HepG2 (cell line): Measurements from ENCODE around the gene CFAP100. TPM values are rescaled to one million over a fixed set of nuclear protein-coding genes. Genes with fewer than 3 reads are reported as not detected.

Experiments used
- ATAC-seq: fragments of 200-7000 bp; cut with Tn5 transposase; 3 replicates; pipeline ENCODE4 v1.9.1; 2020; ENCODE audit warnings: mild to moderate bottlenecking, moderate library complexity
- BruUV-seq: library from RNA; stranded (reverse); fragments of 400-500 nt; replicated peaks from 2 replicates; lab custom pipeline; 2021; lab: Mats Ljungman, UMichigan
- CTCF ChIA-PET: fragments of 300-600 bp; formaldehyde crosslinking; extraction: SDS; loops from one replicate; lab custom pipeline; 2021; ENCODE audit warnings: low total read pairs, inconsistent platforms, low intra/inter-chr PET ratio; lab: Yijun Ruan, JAX
- POLR2A ChIA-PET: fragments of 350-600 bp; sonication (Branson Sonifier 250); formaldehyde crosslinking; loops from one replicate; lab custom pipeline; 2020; ENCODE audit warnings: antibody characterized with exemption, inconsistent platforms; lab: Yijun Ruan, JAX
- DNase-seq: peaks from one replicate; pipeline ENCODE4 v3.0.0-alpha.2; 2015; ENCODE audit warnings: low spot score
- FAIRE-seq: peaks from 3 replicates; lab custom pipeline; 2011; peaks lifted over from hg19 to GRCh38; lab: Jason Lieb, UNC
- H2AFZ ChIP-seq: one replicate; pipeline ENCODE4 v1.6.1; 2011; ENCODE audit warnings: low read length, inconsistent platforms
- H3K27ac ChIP-seq: fragments of 300-600 bp; 3 replicates; pipeline ENCODE4 v1.8.0; 2011; ENCODE audit warnings: mixed run types, mild to moderate bottlenecking, mixed read lengths, low read length, inconsistent platforms; ENCODE audit not compliant: insufficient read depth; ENCODE audit errors: extremely low read length
- H3K27me3 ChIP-seq, 2 experiments: fragments of 200-600 bp in 1 of 2; 2 replicates in 1 of 2; 3 replicates in 1 of 2; pipeline versions ENCODE4 v1.6.0 to v1.8.0; 2011; ENCODE audit warnings: low read length in 2 of 2, mild to moderate bottlenecking in 2 of 2, moderate library complexity in 2 of 2, inconsistent platforms in 1 of 2; ENCODE audit not compliant: insufficient read depth in 2 of 2, control insufficient read depth in 1 of 2
- H3K36me3 ChIP-seq, 2 experiments: fragments of 200-600 bp in 1 of 2; replicated peaks in 1 of 2; 2 replicates in 1 of 2; 3 replicates in 1 of 2; pipeline versions ENCODE4 v1.5.1 to v1.8.0; 2011; ENCODE audit warnings: low read length in 2 of 2, inconsistent platforms in 1 of 2; ENCODE audit not compliant: insufficient read depth in 2 of 2, control insufficient read depth in 1 of 2
- H3K4me1 ChIP-seq: 2 replicates; pipeline ENCODE4 v1.5.1; 2012; ENCODE audit warnings: low read length, inconsistent platforms; ENCODE audit not compliant: insufficient read depth
- H3K4me2 ChIP-seq: 2 replicates; pipeline ENCODE4 v1.6.0; 2011; ENCODE audit warnings: low read depth, low read length, inconsistent platforms
- H3K4me3 ChIP-seq, 3 experiments: fragments of 200-600 bp in 1 of 3; sonication (generic), shearing (Covaris generic) in 1 of 3; replicated peaks in 1 of 3; 2 replicates each; pipeline ENCODE4 v1.5.1; 2011 to 2016; ENCODE audit warnings: low read length in 3 of 3, inconsistent platforms in 2 of 3, low read depth in 2 of 3, mild to moderate bottlenecking in 2 of 3, control low read depth in 1 of 3, mixed read lengths in 1 of 3; ENCODE audit not compliant: insufficient read depth in 1 of 3
- H3K79me2 ChIP-seq: one replicate; pipeline ENCODE4 v1.6.1; 2011; ENCODE audit warnings: low read length, inconsistent platforms; ENCODE audit not compliant: insufficient read depth
- H3K9ac ChIP-seq: 2 replicates; pipeline ENCODE4 v1.6.0; 2011; ENCODE audit warnings: mild to moderate bottlenecking, low read depth, low read length, inconsistent platforms; ENCODE audit not compliant: insufficient read depth
- H3K9me3 ChIP-seq: 2 replicates; pipeline ENCODE4 v1.5.1; 2012; ENCODE audit warnings: mild to moderate bottlenecking, low read length
- H4K20me1 ChIP-seq: 2 replicates; pipeline ENCODE4 v1.6.0; 2011; ENCODE audit warnings: inconsistent platforms, mild to moderate bottlenecking, low read length, moderate library complexity; ENCODE audit not compliant: insufficient read depth
- CHCHD3 ChIP-seq: sonication (generic); formaldehyde crosslinking; IDR thresholded peaks from 2 replicates; pipeline ENCODE4 v1.8.0; 2022; ENCODE audit warnings: mild to moderate bottlenecking, missing genetic modification reagents, moderate library complexity
- ISL2 ChIP-seq: sonication (generic); formaldehyde crosslinking; IDR thresholded peaks from 2 replicates; pipeline ENCODE4 v1.5.0; 2020; ENCODE audit warnings: missing genetic modification reagents
- RFX3 ChIP-seq: IDR thresholded peaks from 2 replicates; pipeline ENCODE4 v1.6.1; 2016; ENCODE audit warnings: missing biosample characterization, missing genetic modification reagents
- TAF1 ChIP-seq: sonication (generic); formaldehyde crosslinking; IDR thresholded peaks from 2 replicates; pipeline ENCODE4 v1.4.0; 2020; ENCODE audit warnings: missing genetic modification reagents
- WGBS: methylation state at CpG from one replicate; pipeline ENCODE4 v1.1.6; 2017; ENCODE audit warnings: low lambda C conversion rate; 5-methylcytosine and 5-hydroxymethylcytosine counted together
- in situ Hi-C: cut with HindIII; loops from 2 replicates; pipeline ENCODE4 v1.10.0; 2017; ENCODE audit warnings: low pct_unique_long_range_greater_than_20kb; ENCODE audit not compliant: extremely low pct_ligation_motif_present
- intact Hi-C: fragments of 100-400 bp; cut with micrococcal nuclease; formaldehyde crosslinking; loops from one replicate; pipeline ENCODE4 v1.10.0; 2022; ENCODE audit not compliant: unreplicated experiment
- polyA plus RNA-seq, 8 experiments: library from polyadenylated mRNA; depleted of rRNA in 3 of 8; stranded (reverse) in 7 of 8; unstranded in 1 of 8; fragments of >200 nt; fragmentation: Illumina TruSeq in 4 of 8; extraction: Trizol in 4 of 8; gene quantifications; 2 replicates each; pipeline versions ENCODE4 v1.2.1 to v1.2.3, GENCODE V29; 2011 to 2016; ENCODE audit warnings: low read depth in 4 of 8, missing spikeins in 1 of 8, mixed read lengths in 1 of 8; ENCODE audit not compliant: insufficient read depth in 1 of 8
- total RNA-seq, 5 experiments: library from RNA; depleted of rRNA; stranded (reverse); fragments of >200 nt; fragmentation: Illumina TruSeq; extraction: Trizol; gene quantifications; 2 replicates each; pipeline ENCODE4 v1.2.3, GENCODE V29; 2016; ENCODE audit warnings: low read depth in 1 of 5
- TF ChIP-seq, protein P1 (sequence below): sonication (generic); formaldehyde crosslinking; IDR thresholded peaks from one replicate; pipeline ENCODE4 v1.5.1; 2020; ENCODE audit warnings: mild to moderate bottlenecking, missing genetic modification reagents; ENCODE audit errors: not compliant biosample characterization

The CFAP100 gene
- total and polyA plus RNA-seq, 2 of the 13 experiments (the other 11 are each of a cell fraction or from before 2014, with no cell fraction given): 0.32 TPM; not detected in 1

DNA sequence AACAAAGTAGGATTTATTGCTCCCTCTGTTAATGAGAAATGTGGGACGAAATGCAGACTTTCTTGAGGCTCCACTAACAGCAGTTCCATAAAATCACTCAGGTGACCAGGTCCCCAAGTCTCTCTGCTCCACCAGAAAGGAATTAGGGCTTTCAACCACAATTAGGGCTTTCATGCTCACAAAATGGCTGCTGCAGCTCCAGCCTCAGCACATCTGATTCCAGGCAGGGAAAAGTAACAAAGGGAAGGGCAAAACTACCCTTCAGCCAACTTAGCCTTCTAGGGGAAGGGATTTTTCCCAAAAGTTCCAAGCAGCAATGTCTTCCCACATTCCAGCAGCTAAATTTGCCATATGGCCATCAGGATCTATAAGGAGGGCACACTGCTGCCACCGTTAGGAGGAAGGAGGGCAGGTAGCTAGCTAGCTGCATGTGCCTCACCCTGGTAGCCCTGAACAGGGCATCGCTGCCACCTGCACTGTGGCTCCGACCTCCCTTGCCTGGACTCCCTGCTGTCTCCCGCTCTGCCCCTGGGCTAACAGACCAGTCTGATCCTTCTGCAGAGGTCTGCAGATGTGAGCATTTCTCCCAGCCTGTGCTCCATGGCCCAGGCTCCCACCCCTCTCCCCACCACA is 12.8 kb downstream of the CFAP100 start:
- Histone ChIP-seq H3K4me1 (no peaks in the 10 kb centered on the region), H3K9ac (no peak overlapping the region), H4K20me1 (no peaks in the 10 kb centered on the region), H3K79me2 (no peaks in the 10 kb centered on the region), H3K9me3 (no peaks in the 10 kb centered on the region), H3K27ac (no peak overlapping the region), H2AFZ (no peak overlapping the region), H3K4me2 (no peak overlapping the region), H3K36me3 (no peaks in the 10 kb centered on the region), H3K4me3 (no peak overlapping the region), H3K27me3 (peaks cover 0 to 34% of the 10 kb centered on the region in 2 experiments; a peak in 4 of 5 replicates)
- ChIA-PET POLR2A (no interaction called here), CTCF (no interaction called here)
- ATAC-seq (peak; percentile 26; the same call in 1 of the 3 replicates), FAIRE-seq (no peak), DNase-seq (no peak)
- intact Hi-C loops (no loop called here), in situ Hi-C loops (no loop called here)
- BruUV-seq: no TSS peak
- no peak for TF ChIP-seq RFX3 (CRISPR knock-in tag)
- TF ChIP-seq, protein P1, sequence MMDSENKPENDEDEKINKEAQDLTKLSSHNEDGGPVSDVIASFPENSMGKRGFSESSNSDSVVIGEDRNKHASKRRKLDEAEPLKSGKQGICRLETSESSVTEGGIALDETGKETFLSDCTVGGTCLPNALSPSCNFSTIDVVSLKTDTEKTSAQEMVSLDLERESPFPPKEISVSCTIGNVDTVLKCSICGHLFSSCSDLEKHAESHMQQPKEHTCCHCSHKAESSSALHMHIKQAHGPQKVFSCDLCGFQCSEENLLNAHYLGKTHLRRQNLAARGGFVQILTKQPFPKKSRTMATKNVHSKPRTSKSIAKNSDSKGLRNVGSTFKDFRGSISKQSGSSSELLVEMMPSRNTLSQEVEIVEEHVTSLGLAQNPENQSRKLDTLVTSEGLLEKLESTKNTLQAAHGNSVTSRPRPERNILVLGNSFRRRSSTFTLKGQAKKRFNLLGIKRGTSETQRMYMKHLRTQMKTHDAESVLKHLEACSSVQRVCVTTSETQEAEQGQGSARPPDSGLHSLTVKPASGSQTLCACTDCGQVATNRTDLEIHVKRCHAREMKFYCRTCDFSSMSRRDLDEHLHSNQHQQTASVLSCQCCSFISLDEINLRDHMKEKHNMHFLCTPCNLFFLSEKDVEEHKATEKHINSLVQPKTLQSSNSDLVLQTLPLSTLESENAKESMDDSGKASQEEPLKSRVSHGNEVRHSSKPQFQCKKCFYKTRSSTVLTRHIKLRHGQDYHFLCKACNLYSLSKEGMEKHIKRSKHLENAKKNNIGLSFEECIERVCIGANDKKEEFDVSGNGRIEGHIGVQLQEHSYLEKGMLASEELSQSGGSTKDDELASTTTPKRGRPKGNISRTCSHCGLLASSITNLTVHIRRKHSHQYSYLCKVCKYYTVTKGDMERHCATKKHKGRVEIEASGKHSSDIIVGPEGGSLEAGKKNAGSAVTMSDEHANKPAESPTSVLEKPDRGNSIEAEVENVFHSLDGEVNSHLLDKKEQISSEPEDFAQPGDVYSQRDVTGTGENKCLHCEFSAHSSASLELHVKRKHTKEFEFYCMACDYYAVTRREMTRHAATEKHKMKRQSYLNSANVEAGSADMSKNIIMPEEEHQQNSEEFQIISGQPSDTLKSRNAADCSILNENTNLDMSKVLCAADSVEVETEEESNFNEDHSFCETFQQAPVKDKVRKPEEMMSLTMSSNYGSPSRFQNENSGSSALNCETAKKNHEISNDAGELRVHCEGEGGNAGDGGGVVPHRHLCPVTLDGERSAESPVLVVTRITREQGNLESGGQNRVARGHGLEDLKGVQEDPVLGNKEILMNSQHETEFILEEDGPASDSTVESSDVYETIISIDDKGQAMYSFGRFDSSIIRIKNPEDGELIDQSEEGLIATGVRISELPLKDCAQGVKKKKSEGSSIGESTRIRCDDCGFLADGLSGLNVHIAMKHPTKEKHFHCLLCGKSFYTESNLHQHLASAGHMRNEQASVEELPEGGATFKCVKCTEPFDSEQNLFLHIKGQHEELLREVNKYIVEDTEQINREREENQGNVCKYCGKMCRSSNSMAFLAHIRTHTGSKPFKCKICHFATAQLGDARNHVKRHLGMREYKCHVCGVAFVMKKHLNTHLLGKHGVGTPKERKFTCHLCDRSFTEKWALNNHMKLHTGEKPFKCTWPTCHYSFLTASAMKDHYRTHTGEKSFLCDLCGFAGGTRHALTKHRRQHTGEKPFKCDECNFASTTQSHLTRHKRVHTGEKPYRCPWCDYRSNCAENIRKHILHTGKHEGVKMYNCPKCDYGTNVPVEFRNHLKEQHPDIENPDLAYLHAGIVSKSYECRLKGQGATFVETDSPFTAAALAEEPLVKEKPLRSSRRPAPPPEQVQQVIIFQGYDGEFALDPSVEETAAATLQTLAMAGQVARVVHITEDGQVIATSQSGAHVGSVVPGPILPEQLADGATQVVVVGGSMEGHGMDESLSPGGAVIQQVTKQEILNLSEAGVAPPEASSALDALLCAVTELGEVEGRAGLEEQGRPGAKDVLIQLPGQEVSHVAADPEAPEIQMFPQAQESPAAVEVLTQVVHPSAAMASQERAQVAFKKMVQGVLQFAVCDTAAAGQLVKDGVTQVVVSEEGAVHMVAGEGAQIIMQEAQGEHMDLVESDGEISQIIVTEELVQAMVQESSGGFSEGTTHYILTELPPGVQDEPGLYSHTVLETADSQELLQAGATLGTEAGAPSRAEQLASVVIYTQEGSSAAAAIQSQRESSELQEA (CRISPR knock-in tag): no peak
- no peak for TF ChIP-seq CHCHD3
- TF ChIP-seq TAF1 (CRISPR knock-in tag): no peak
- TF ChIP-seq ISL2: no peak
- WGBS: 50% methylated on average over 2 of the region's 5 CpGs
